Neutrophil (primary cell): ENCODE results near the gene MAP1B.

ENCODE experiments used
- H3K27ac ChIP-seq: fragments of 200-600 bp; sonication (generic); 2 replicates; pipeline ENCODE4 v1.5.1; 2016; ENCODE audit warnings: mild to moderate bottlenecking, moderate library complexity
- H3K27me3 ChIP-seq: fragments of 200-600 bp; sonication (generic); 2 replicates; pipeline ENCODE4 v1.6.0; 2016; ENCODE audit warnings: mild to moderate bottlenecking
- H3K36me3 ChIP-seq: fragments of 200-600 bp; sonication (generic); 2 replicates; pipeline ENCODE4 v1.5.1; 2017
- H3K4me1 ChIP-seq, 2 experiments: fragments of 200-600 bp in 1 of 2; sonication (generic) in 1 of 2; 1 replicate in 1 of 2; 2 replicates in 1 of 2; pipeline versions ENCODE4 v1.5.1 to v1.6.1; 2013 to 2016; ENCODE audit warnings: low read depth in 1 of 2, low read length in 1 of 2, mild to moderate bottlenecking in 1 of 2, moderate library complexity in 1 of 2; ENCODE audit not compliant: control insufficient read depth in 1 of 2, insufficient read depth in 1 of 2
- H3K4me3 ChIP-seq, 2 experiments: fragments of 200-600 bp in 1 of 2; sonication (generic) in 1 of 2; 1 replicate in 1 of 2; 2 replicates in 1 of 2; pipeline ENCODE4 v1.5.1; 2013 to 2016; ENCODE audit warnings: low read depth in 1 of 2, low read length in 1 of 2, mild to moderate bottlenecking in 1 of 2, moderate library complexity in 1 of 2
- H3K9me3 ChIP-seq: fragments of 200-600 bp; sonication (generic); 2 replicates; pipeline ENCODE4 v1.5.1; 2016
- TF ChIP-seq, protein P1 (sequence below): fragments of 200-600 bp; sonication (generic); IDR thresholded peaks from 2 replicates; pipeline ENCODE4 v1.5.1; 2016; ENCODE audit warnings: antibody characterized with exemption

Gene MAP1B

GRCh38 chr5:72149742-72150141 is 42.5 kb downstream of the MAP1B start:
- Histone ChIP-seq H3K36me3 (no peaks in the 10 kb centered on the region), H3K27me3 (peaks cover 37% of the 10 kb centered on the region), H3K4me1 (no peaks in the 10 kb centered on the region), H3K9me3 (no peaks in the 10 kb centered on the region), H3K4me3 (no peak overlapping the region), H3K27ac (no peak overlapping the region)
- TF ChIP-seq, protein P1, sequence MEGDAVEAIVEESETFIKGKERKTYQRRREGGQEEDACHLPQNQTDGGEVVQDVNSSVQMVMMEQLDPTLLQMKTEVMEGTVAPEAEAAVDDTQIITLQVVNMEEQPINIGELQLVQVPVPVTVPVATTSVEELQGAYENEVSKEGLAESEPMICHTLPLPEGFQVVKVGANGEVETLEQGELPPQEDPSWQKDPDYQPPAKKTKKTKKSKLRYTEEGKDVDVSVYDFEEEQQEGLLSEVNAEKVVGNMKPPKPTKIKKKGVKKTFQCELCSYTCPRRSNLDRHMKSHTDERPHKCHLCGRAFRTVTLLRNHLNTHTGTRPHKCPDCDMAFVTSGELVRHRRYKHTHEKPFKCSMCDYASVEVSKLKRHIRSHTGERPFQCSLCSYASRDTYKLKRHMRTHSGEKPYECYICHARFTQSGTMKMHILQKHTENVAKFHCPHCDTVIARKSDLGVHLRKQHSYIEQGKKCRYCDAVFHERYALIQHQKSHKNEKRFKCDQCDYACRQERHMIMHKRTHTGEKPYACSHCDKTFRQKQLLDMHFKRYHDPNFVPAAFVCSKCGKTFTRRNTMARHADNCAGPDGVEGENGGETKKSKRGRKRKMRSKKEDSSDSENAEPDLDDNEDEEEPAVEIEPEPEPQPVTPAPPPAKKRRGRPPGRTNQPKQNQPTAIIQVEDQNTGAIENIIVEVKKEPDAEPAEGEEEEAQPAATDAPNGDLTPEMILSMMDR = no peak

DNA sequence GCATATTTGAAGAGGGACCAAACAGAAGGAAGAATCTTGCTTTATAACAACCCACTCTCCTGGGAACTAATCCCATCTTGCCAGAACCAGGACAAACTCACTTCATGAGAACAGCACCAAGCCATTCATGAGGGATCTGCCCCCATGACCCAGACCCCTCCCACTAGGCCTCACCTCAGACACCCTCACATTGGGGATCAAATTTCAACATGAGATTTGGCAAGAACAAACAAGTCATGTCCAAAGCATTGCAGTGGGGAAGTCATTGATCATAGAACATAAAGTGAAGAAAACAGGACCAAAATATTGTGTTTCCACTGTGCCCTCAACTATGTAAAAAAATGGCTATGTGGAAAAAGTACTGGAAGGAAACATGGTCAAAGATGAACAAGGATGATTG is 43.9 kb downstream of the MAP1B start:
- Histone ChIP-seq H3K4me3 (no peak overlapping the region), H3K36me3 (no peaks in the 10 kb centered on the region), H3K4me1 (no peaks in the 10 kb centered on the region), H3K9me3 (no peaks in the 10 kb centered on the region), H3K27me3 (peaks cover 34% of the 10 kb centered on the region), H3K27ac (no peak overlapping the region)
- TF ChIP-seq, protein P1 = no peak

- Histone ChIP-seq H3K27ac (no peak overlapping the region), H3K4me3 (no peak overlapping the region), H3K9me3 (no peaks in the 10 kb centered on the region), H3K27me3 (peaks cover 29% of the 10 kb centered on the region), H3K4me1 (no peaks in the 10 kb centered on the region), H3K36me3 (no peaks in the 10 kb centered on the region)
- TF ChIP-seq, protein P1 = no peak
Measured at GRCh38 chr5:72151646-72152045, 44.4 kb downstream of the MAP1B start.

DNA sequence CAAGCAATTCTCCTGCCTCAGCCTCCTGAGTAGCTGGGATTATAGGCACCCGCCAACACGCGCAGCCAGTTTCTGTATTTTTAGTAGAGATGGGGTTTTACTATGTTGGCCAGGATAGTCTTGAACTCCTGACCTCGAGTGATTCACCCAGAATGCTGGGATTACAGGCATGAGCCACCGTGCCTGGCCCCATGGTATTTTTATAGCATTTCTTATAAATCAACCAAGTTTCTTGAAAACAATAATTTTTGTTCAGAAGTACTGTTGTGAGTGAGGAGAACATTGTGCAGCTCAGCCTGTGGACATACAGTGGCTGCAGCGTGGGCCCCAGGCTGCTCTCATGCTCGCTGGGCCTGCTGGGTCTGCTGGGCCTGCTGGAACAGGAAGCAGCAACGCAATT is 45.3 kb downstream of the MAP1B start:
- TF ChIP-seq, protein P1 = no peak
- no peak overlapping the region for H3K4me3 ChIP-seq
- H3K27me3 ChIP-seq = peaks cover 37% of the 10 kb centered on the region
- no peaks in the 10 kb centered on the region for H3K36me3 ChIP-seq
- H3K9me3 ChIP-seq = no peaks in the 10 kb centered on the region
- H3K27ac ChIP-seq = no peak overlapping the region
- no peaks in the 10 kb centered on the region for H3K4me1 ChIP-seq

DNA sequence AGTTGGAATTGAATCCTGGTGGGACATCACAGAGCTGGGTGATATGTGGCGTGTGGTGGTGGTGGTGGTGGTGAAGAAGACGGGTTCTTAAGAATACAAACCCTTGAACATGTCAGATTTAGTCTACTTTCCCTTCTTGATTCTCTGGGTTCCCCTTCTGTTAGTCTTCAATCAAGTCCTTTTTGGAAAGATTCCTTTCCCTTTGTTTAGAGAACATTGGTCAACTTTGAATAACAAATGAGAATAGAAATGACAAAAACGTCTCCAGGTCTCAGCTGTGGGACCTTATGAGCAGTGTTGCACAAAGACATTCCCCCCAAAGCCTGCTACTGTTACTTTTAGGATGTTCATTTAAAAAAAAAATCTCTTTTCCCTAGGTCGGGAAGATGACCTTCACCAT is 46.3 kb downstream of the MAP1B start:
- no peaks in the 10 kb centered on the region for H3K9me3 ChIP-seq
- TF ChIP-seq, protein P1 = no peak
- peaks cover 33% of the 10 kb centered on the region for H3K27me3 ChIP-seq
- no peaks in the 10 kb centered on the region for H3K36me3 ChIP-seq
- H3K4me3 ChIP-seq = no peak overlapping the region
- H3K27ac ChIP-seq = no peak overlapping the region
- H3K4me1 ChIP-seq = no peaks in the 10 kb centered on the region
